ENCODE results near the gene DHRS7. TPM values are rescaled to one million over a fixed set of nuclear protein-coding genes. Genes with fewer than 3 reads are reported as not detected.
A peak's percentile ranks its signal among the peaks of the same experiment; 100 is the strongest.

DHRS7 gene
- total RNA-seq, 1 experiment from 2014 or later, result 110 TPM

- no peak for DNase-seq (ENCODE audit: low read depth, low spot score)
- in situ Hi-C loops (cut with HindIII; ENCODE audit: low pct_unique_long_range_greater_than_20kb, low sequenced_read_pairs), result no loop called here
Measured at GRCh38 chr14:60095781-60096450, 69.3 kb downstream of the DHRS7 start.

- no peak for DNase-seq (ENCODE audit: low read depth, low spot score)
- in situ Hi-C loops (cut with HindIII; ENCODE audit: low pct_unique_long_range_greater_than_20kb, low sequenced_read_pairs), result no loop called here
Measured at GRCh38 chr14:60095231-60095630, 70.0 kb downstream of the DHRS7 start.

- in situ Hi-C loops (cut with HindIII; ENCODE audit: low pct_unique_long_range_greater_than_20kb, low sequenced_read_pairs), result no loop called here
- DNase-seq (ENCODE audit: low read depth, low spot score), result peak; percentile 65
Measured at GRCh38 chr14:60094306-60094897, 70.8 kb downstream of the DHRS7 start.

Other genes starting within 250 kb of the DHRS7 start
- gene LRRC9, start 245.3 kb downstream of the DHRS7 start, total RNA-seq (2014; rRNA removed; shearing (Covaris generic)), result not detected in 2 replicates
- gene PCNX4, start 73.5 kb downstream of the DHRS7 start, total RNA-seq (2014; rRNA removed; shearing (Covaris generic)), result 54.8 and 55.1 TPM in 2 replicates
- 20.5 and 22.7 TPM in 2 replicates for gene PPM1A, start 83.8 kb upstream of the DHRS7 start, total RNA-seq (2014; rRNA removed; shearing (Covaris generic))

Measured in SK-MEL-5 (cell line).